Neural progenitor cell (in vitro differentiated cells): ENCODE results near the gene TMCO4.

Experiments used
- EZH2 ChIP-seq: fragments of 200-600 bp; sonication (generic); IDR thresholded peaks from 2 replicates; pipeline ENCODE4 v1.6.1; 2017; ENCODE audit warnings: antibody characterized with exemption, mild to moderate bottlenecking, moderate library complexity
- TF ChIP-seq, protein P1 (sequence below): fragments of 200-600 bp; sonication (generic); IDR thresholded peaks from 2 replicates; pipeline ENCODE4 v1.5.1; 2017; ENCODE audit warnings: antibody characterized with exemption, mild to moderate bottlenecking

DNA sequence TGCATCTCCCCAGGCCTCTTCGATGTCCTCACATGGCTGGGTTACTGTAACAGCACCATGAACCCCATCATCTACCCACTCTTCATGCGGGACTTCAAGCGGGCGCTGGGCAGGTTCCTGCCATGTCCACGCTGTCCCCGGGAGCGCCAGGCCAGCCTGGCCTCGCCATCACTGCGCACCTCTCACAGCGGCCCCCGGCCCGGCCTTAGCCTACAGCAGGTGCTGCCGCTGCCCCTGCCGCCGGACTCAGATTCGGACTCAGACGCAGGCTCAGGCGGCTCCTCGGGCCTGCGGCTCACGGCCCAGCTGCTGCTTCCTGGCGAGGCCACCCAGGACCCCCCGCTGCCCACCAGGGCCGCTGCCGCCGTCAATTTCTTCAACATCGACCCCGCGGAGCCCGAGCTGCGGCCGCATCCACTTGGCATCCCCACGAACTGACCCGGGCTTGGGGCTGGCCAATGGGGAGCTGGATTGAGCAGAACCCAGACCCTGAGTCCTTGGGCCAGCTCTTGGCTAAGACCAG is 120.7 kb downstream of the TMCO4 start:
- TF ChIP-seq, protein P1, sequence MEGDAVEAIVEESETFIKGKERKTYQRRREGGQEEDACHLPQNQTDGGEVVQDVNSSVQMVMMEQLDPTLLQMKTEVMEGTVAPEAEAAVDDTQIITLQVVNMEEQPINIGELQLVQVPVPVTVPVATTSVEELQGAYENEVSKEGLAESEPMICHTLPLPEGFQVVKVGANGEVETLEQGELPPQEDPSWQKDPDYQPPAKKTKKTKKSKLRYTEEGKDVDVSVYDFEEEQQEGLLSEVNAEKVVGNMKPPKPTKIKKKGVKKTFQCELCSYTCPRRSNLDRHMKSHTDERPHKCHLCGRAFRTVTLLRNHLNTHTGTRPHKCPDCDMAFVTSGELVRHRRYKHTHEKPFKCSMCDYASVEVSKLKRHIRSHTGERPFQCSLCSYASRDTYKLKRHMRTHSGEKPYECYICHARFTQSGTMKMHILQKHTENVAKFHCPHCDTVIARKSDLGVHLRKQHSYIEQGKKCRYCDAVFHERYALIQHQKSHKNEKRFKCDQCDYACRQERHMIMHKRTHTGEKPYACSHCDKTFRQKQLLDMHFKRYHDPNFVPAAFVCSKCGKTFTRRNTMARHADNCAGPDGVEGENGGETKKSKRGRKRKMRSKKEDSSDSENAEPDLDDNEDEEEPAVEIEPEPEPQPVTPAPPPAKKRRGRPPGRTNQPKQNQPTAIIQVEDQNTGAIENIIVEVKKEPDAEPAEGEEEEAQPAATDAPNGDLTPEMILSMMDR, result no peak
- TF ChIP-seq EZH2, result no peak
